HG03439 (cell line): ENCODE data around the gene SPIN4.
"Not testable (repeated sequence)": the region's sequence is repeated elsewhere in the genome, so short reads cannot be mapped to it uniquely, and the experiment has no call there.

ENCODE experiments used
- ATAC-seq: cut with Tn5 transposase; IDR thresholded peaks from one replicate; pipeline ENCODE4 v1.9.1; 2021; ENCODE audit warnings: mild to moderate bottlenecking, moderate library complexity; ENCODE audit not compliant: unreplicated experiment

The SPIN4 gene

GRCh38 chrX:63350941-63351616 is at the start of gene SPIN4:
TSS of gene SPIN4 (minus strand) at chrX:63351332. CDS start at chrX:63350819, 513 bp downstream.
- peak; percentile 98 for ATAC-seq

DNA sequence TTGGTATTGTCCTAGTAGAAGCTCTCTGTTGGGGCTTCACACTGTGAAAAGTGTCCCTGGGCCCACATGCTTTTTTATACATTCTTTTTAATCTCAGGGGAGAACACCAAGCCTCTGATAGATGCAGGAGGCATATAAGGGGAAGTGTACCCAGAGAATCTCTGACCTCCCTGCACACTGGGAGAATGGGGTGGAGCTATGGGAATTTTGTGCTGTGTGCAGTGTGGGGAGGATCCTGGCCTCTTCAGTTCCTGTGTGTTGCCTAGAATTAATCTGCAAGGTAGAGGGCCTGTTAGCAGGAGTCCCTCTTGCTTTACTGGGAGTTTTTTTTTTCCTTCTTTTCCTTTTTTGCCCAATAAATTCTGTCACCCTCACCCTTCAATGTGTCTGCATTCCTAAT is 49.2 kb upstream of the SPIN4 start:
- no peak for ATAC-seq

GRCh38 chrX:63394872-63395271 is 43.7 kb upstream of the SPIN4 start:
- no peak for ATAC-seq

DNA sequence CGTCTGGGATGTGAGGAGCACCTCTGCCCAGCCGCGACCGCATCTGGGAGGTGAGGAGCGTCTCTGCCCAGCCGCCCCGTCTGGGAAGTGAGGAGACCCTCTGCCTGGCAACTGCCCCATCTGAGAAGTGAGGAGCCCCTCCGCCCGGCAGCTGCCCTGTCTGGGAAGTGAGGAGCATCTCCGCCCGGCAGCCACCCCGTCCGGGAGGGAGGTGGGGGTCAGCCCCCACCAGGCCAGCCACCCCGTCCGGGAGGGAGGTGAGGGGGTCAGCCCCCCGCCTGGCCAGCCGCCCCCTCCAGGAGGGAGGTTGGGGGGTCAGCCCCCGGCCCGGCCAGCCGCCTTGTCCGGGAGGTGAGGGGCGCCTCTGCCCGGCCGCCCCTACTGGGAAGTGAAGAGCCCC is 42.0 kb upstream of the SPIN4 start:
- ATAC-seq = not testable (repeated sequence)

DNA sequence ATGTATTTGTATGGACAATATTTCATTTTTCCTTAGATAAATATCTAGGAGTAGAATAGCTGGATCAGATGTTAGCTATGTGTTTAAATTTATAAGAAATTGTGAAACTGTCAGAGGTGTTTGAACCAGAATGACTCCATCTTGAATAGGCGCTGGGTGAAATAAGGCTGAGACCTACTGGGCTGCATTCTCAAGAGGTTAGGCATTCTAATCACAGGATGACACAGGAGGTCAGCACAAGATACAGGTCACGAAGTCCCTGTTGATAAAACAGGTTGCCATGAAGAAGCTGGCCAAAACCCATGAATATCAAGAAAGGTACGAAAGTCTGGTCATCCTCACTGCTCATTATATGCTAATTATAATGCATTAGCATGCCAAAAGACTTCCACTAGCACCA is 36.3 kb upstream of the SPIN4 start:
- no peak for ATAC-seq

GRCh38 chrX:63384263-63384662 is 33.1 kb upstream of the SPIN4 start:
- ATAC-seq = not testable (repeated sequence)

DNA sequence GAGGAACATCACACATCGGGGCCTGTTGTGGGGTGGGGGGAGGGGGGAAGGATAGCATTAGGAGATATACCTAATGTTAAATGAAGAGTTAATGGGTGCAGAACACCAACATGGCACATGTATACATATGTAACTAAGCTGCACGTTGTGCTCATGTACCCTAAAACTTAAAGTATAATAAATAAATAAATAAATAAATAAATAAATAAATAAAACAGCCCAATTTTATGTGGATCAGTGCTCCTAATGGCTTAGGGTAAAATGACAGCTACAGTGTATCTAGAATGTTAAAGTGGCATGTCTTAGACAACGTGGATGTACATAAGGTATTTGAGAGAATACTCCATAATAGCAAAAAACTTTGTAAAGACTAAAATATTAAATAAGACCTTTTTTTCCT is 21.9 kb upstream of the SPIN4 start:
- not testable (repeated sequence) for ATAC-seq

GRCh38 chrX:63367699-63368098 is 16.6 kb upstream of the SPIN4 start:
- not testable (repeated sequence) for ATAC-seq

GRCh38 chrX:63363788-63364187 is 12.7 kb upstream of the SPIN4 start:
- no peak for ATAC-seq

DNA sequence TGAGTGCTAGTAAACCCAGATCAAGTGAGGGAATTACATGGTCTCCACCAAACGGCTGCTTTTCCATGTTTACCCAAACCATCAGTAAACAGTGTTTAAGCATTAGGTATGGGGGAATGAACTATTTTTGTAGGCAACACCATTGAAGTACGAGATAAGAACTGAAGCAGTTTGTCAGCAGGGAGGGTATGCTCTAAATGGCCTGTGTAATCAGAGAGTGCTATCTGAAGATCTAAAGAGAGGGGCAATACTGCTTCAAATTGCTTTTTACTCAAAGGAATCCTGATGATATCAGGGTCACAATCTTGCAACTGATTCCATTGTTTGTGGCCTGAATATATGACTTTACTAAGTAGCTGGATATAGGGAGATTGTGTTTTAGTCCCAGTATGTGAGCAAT is 10.4 kb upstream of the SPIN4 start:
- ATAC-seq = no peak

DNA sequence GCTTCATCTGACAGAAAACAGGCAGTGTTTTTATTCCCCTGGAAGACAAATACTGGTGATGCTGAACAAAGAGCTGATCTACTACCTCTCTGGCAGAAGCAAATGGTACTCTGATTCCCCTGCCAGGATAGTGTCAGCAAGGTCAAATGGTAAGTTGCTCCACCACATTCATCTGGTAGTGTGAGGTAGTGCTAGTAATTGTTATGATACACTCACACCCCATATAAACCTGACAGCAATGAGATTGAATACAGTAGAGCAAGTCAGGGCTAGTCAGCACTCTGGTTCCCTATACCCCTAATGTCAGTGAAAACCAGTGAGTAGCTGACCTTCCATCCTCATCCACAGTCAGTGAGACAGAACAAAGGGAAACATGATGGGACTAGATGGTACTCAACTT is 3.4 kb upstream of the SPIN4 start:
- no peak for ATAC-seq

DNA sequence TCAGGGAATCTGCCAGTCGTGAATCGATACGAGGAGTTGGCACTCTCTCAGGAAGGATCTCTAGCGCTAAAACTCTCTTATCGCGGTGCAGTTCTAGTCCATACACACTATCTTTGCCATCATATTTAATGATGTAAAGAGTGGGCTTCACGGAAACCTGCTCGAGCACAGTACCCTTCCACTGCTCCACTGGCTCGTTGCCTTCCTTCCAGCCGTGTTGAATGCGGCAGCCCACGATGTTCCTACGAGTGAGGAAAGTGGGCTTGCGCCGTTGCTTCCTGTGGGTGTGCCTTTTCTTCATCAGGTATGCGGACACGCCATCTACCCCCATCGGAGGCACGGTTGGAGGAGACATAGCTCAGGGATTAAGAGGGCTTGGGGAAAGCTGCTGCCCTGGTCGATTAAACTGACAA is 661 bp downstream of the SPIN4 start:
- ATAC-seq = peak; percentile 41

GRCh38 chrX:63349307-63349706 is 1.8 kb downstream of the SPIN4 start:
- ATAC-seq = no peak

DNA sequence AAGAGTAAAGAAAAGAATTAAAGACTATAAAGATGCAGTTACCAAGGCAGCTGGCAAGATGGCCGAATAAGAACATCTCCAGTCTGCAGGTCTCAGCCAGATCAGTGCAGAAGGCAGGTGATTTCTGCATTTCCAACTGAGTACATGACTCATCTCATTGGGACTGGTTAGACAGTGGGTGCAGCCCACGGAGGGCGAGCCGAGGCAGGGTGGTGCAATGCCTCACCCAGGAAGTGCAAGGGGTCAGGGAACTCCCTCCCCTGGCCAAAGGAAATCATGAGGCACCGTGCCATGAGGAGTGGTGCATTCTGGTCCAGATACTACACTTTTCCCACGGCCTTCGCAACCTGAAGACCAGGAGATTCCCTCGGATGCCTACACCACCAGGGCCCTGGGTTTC is 20.5 kb downstream of the SPIN4 start:
- ATAC-seq = no peak

GRCh38 chrX:63327788-63328187 is 23.3 kb downstream of the SPIN4 start:
- no peak for ATAC-seq

DNA sequence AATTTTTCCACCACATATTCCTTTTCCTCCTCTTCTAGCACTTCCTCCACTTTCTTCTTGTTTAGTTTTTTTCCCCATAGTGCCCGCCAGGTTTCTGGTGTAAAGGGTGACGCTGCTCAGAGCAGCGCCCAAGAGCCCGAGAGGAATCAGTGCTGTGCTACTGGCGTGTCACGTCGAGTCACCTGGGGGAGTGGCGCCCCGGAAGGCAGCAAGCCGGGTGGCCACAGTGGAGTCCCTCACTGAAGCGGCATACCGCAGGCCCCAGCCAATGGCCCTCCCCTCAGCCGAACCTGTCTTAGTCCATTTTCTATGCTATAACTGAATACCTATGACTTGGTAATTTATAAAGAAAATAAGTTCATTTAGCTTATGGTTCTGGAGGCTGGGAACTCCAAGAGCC is 51.5 kb downstream of the SPIN4 start:
- no peak for ATAC-seq
